HG03103 (cell line): ENCODE measurements around the gene GCK.

Source experiments
- ATAC-seq: cut with Tn5 transposase; IDR thresholded peaks from one replicate; pipeline ENCODE4 v1.9.1; 2021; ENCODE audit warnings: low read depth; ENCODE audit not compliant: unreplicated experiment

GCK gene

DNA sequence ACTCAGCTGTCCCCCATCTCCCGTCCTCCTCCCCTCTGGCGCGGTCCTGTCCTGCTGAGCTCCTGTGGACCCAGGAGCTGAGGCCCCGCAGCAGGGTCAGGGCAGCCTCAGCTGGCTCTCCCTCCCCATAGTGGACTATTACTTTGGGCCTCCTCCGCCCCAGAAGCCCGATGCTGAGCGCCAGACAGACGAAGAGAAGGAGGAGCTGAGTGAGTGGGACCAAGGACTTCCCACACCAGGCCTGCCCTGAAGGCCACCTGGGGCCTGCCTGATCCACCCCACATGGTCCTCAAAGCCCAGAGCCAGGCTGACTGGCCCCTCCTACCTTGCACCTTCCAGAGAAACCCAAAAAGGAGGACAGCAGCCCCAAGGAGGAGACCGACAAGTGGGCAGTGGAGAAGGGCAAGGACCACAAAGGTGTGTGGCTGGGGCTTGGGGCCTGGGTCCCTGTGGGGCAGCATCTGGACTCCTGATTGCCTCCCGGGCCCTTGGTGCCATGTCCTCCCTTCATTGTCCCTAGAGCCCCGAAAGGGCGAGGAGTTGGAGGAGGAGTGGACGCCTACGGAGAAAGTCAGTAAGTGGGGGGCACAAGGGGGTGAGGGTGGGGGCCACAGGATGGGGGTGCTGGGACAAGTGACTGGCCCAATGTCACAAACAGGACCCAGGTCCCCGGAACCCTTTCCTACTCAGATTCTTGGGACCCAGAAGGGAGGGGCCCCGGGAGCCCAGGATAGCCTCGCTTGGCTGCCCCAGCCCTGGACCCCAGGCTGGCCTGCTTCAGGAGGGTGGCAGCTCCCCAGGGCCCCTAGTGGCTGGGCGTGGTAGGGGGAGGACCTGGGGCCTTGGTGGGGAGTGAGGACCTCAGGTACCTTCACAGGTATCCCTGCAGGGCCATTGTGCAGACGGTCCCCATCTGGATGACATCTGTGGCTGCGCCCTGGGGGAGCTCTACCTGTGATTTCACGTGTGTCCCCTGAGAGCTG lies 80.2 kb downstream of the GCK start:
- no peak for ATAC-seq

DNA sequence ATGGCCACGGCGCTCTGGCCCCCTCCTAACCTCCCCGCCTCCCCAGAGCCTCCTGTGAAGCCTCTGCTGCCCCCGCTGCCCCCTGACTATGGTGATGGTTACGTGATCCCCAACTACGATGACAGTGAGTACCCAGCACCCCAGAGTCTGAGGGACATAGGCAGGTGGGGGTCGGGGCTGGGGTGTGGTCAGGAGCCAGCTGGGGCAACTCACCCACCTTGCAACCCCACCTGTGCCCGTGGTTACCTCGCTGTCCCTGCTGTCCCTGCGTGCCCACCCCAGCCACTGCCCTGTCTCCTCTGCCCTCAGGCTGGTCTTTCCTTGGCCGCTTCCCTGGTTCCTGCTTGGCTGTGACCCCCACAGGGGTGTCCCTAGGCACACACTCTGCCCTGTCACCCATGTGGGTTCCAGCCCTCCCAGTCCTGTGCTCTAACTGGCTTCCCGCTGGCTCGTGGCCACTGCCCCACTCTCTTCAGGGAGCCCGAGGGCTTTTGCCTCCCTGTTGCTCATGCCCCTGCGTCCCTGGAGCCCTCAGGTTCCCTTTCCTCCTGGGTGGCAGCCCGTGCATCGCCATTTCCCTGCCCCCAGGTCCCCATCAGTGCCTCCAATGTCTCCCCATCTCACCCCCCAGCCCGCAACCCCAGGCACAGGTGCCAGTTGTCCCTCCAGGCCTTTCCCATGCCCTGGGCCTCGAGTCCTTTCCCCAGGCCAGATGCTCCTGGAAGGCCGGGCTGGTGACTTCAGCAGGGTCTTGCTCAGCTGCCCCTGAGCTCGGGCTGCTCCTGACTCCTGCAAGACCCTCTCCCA lies 81.1 kb downstream of the GCK start:
- no peak for ATAC-seq

DNA sequence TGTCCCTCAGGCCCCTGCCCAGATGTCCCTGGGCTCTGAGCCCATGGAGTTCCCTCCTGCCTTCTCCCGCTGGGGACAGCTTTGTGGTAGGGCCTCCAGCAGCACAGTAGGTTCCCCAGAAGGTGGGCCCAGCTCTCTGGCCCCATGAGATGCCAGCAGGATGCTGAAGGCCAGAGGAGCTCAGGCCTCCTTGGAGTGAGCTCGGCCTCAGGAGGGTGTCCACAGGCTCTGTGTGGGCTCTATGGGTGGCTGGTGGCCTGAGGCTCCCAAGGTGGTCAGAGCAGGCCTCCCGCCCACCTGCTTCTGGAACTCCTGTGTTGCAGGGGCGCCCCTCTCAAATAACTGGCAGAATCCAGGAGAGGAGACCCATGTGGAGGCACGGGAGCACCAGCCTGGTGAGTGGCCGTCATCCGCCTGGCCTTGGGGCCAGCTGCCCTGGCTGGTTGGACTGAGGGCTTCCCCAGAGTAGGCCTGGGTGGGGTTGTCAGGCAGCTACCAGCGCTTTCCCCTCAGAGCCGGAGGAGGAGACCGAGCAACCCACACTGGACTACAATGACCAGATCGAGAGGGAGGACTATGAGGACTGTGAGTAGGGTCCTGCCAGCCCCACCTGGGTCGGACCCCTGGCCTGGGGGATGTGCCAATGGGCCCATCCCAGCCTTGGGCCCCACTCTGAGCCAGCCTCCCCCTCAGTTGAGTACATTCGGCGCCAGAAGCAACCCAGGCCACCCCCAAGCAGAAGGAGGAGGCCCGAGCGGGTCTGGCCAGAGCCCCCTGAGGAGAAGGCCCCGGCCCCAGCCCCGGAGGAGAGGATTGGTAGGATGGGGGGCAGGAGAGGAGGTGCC lies 81.9 kb downstream of the GCK start:
- ATAC-seq = no peak

GRCh38 chr7:44106311-44107065 lies 82.8 kb downstream of the GCK start:
- no peak for ATAC-seq

DNA sequence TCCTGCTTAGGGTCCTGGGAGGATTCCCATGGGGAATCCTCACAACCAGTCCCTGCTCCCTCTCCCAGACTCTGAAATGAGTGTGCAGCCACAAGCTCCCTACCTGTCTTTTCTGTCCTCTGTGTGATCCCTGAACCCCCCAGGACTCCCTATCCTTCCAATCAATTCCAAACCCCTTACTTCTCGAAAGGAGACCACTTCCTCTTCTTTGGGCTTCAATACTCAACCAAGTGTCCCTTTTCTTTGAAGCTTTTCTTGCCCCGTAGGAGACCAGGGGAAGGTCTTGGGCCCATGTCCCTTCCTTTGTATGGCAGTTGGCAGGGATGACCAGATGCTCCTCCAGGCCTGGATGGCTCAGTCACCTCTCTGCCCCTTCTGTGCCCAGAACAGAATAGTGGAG lies 83.4 kb downstream of the GCK start:
- no peak for ATAC-seq

- ATAC-seq = no peak
These were observed 84.1 kb downstream of the GCK start for GRCh38 chr7:44104860-44105771.

DNA sequence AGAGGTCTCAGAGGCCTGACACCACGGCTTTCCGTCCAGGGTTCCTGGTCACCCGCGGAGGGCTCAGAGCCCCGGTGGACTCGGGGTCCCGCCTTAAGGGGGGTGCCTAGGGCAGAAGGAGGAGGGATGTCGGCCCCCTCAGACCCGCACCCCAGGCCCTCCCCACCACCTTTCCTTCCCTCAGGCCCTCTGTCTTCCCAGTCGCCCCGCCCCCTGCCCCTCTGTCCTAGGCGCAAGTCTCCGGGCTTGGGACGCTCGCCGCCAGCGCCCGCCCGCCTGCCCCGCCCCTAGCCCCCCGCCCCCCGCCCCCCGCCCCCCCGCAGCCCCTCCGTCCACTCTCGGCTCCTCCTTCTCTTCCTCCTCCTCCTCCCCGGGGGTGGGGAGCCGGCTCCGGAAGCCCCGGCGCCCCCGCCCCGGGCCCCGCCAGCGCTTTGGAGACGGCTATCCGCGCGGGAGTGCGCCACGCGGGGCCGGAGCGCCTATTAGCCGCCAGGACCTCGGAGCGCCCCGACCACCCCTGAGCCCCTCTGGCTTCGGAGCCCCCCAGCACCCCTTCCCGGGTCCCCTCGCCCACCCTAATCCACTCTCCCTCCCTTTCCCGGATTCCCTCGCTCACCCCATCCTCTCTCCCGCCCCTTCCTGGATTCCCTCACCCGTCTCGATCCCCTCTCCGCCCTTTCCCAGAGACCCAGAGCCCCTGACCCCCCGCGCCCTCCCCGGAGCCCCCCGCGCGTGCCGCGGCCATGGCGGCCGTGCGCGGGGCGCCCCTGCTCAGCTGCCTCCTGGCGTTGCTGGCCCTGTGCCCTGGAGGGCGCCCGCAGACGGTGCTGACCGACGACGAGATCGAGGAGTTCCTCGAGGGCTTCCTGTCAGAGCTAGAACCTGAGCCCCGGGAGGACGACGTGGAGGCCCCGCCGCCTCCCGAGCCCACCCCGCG lies 85.0 kb downstream of the GCK start, which contains the start of gene AEBP1:
TSS of gene AEBP1 (plus strand) at position 423 of the 937 bp plus-strand sequence. CDS start at position 744, 321 bp downstream.
- ATAC-seq = no peak

DNA sequence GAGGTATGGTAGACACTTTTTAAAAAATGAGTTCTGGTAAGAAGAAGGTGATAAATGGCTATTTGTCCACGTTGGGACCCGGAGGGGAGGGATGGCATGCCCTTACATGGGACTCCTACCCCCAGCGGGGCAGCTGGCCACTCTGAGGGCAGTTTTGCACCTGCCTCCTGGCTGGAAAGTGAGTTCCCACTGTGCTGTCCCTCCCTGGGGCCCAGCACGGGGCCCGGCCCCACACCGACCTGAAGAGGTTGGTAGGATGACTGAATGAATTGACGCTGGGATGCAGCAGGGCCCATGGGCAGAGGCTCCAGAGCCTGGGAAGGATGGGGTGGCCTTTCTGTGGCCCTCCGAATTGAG lies 85.7 kb downstream of the GCK start:
- ATAC-seq = no peak

GRCh38 chr7:44102846-44103565 lies 86.2 kb downstream of the GCK start:
- no peak for ATAC-seq

- no peak for ATAC-seq
These were observed 87.0 kb downstream of the GCK start for GRCh38 chr7:44101966-44102845.

GRCh38 chr7:44101303-44101965 lies 87.8 kb downstream of the GCK start:
- ATAC-seq = no peak

GRCh38 chr7:44100458-44101302 lies 88.6 kb downstream of the GCK start:
- no peak for ATAC-seq

DNA sequence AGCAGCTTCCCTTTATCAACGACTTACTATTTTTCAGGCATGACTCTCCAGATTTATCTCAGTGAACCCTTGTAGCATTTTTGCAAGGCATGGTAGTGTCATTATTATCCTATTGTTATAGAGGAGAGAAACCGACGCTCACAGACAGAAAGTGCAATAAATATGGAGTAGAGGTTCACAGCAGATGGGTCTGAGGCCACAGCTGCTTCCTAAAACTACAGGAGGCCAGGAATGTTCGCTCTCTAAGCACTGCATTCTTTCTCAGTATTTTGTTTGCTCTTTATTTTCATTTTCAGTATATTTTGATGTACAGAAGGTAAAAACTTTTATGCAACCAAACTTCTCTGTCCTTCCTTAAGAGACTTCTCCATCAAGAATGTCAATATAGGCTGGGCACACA lies 89.6 kb downstream of the GCK start:
- ATAC-seq = no peak

- ATAC-seq = no peak
These were observed 90.9 kb downstream of the GCK start for GRCh38 chr7:44098092-44099068.
